Gastrocnemius medialis (tissue), 4 donors: ENCODE results near the gene SOHLH1. TPM values are rescaled to one million over a fixed set of nuclear protein-coding genes. Genes with fewer than 3 reads are reported as not detected.

ENCODE experiments used
- ATAC-seq, 2 donors: fragments of 150-250 bp; one replicate each; pipeline ENCODE4 v1.9.1; 2016
- DNase-seq, 2 donors: peaks; one replicate each; pipeline ENCODE4 v3.0.0-alpha.2; 2019
- H3K27ac ChIP-seq, 4 donors: fragments of 200-600 bp; sonication (generic); 1 replicate in 1 of 4; 2 replicates in 3 of 4; pipeline ENCODE4 v1.5.1; 2016 to 2018; ENCODE audit warnings: mild to moderate bottlenecking in 2 of 4, moderate library complexity in 1 of 4
- H3K27me3 ChIP-seq, 3 donors: fragments of 200-600 bp; sonication (generic) in 2 of 3; 1 replicate in 1 of 3; 2 replicates in 2 of 3; pipeline versions ENCODE4 v1.5.1 to v1.6.0; 2016 to 2019; ENCODE audit warnings: mild to moderate bottlenecking in 1 of 3, moderate library complexity in 1 of 3
- H3K36me3 ChIP-seq, 2 donors: fragments of 200-600 bp; sonication (generic) in 1 of 2; one replicate each; pipeline ENCODE4 v1.5.1; 2017 to 2018
- H3K4me1 ChIP-seq, 2 donors: fragments of 200-600 bp; sonication (generic) in 1 of 2; one replicate each; pipeline ENCODE4 v1.5.1; 2016 to 2017; ENCODE audit warnings: mild to moderate bottlenecking in 2 of 2
- H3K4me3 ChIP-seq, 4 donors: fragments of 200-600 bp; sonication (generic) in 3 of 4; 1 replicate in 1 of 4; 2 replicates in 3 of 4; pipeline ENCODE4 v1.5.1; 2016 to 2019; ENCODE audit warnings: mild to moderate bottlenecking in 2 of 4
- H3K9me3 ChIP-seq, 3 donors: fragments of 200-600 bp; sonication (generic) in 2 of 3; 1 replicate in 1 of 3; 2 replicates in 2 of 3; pipeline ENCODE4 v1.5.1; 2016 to 2019
- CTCF ChIP-seq, 5 experiments: fragments of 450-650 bp in 3 of 5; fragments of 200-600 bp in 2 of 5; sonication (generic) in 2 of 5; IDR thresholded peaks in 4 of 5; conservative IDR thresholded peaks in 1 of 5; 1 replicate in 4 of 5; 2 replicates in 1 of 5; pipeline ENCODE4 v1.5.1; 2016 to 2019; ENCODE audit warnings: antibody characterized with exemption in 5 of 5, mild to moderate bottlenecking in 3 of 5, moderate library complexity in 3 of 5
- POLR2A ChIP-seq, 2 donors: fragments of 450-650 bp; IDR thresholded peaks; one replicate each; pipeline ENCODE4 v1.6.1; 2017; ENCODE audit warnings: antibody characterized with exemption in 2 of 2, mild to moderate bottlenecking in 2 of 2, moderate library complexity in 2 of 2
- in situ Hi-C, 4 donors: fragments of 200-750 bp; cut with MboI; loops; one replicate each; pipeline versions ENCODE4 v1.15.0 to v1.8.0; 2017; ENCODE audit warnings: low sequenced_read_pairs in 4 of 4
- intact Hi-C: fragments of 100-400 bp; cut with DNase I; formaldehyde crosslinking; loops from one replicate; pipeline ENCODE4 v1.15.1; 2023; ENCODE audit warnings: low total_unique reads
- total RNA-seq, 4 donors: library from RNA; depleted of rRNA; stranded (reverse); fragments of >200 nt; gene quantifications; one replicate each; pipeline versions ENCODE4 v1.1.0 to v1.2.3, GENCODE V29; 2016

SOHLH1 gene
- total RNA-seq, 4 donors from 2014 or later, result not detected

- no peak for TF ChIP-seq POLR2A (IDR thresholded peaks at IDR 0.05)
- H3K4me1 ChIP-seq, result no peaks in the 10 kb centered on the region
- intact Hi-C loops, result no loop called here
- ATAC-seq, result no peak
- no peak overlapping the region for H3K4me3 ChIP-seq
- DNase-seq, result no peak
- no peaks in the 10 kb centered on the region for H3K27me3 ChIP-seq
- no peaks in the 10 kb centered on the region for H3K36me3 ChIP-seq
- in situ Hi-C loops, result no loop called here
- no peak overlapping the region for H3K27ac ChIP-seq
- H3K9me3 ChIP-seq, result no peaks in the 10 kb centered on the region
Observed at GRCh38 chr9:135729480-135729879, 30.2 kb upstream of the SOHLH1 start.

GRCh38 chr9:135728436-135729110, 29.3 kb upstream of the SOHLH1 start:
- Histone ChIP-seq H3K4me1 (no peaks in the 10 kb centered on the region), H3K27ac (no peak overlapping the region), H3K36me3 (no peaks in the 10 kb centered on the region), H3K27me3 (no peaks in the 10 kb centered on the region), H3K4me3 (no peak overlapping the region), H3K9me3 (no peaks in the 10 kb centered on the region)
- TF ChIP-seq POLR2A (IDR thresholded peaks at IDR 0.05) (no peak), CTCF (IDR thresholded peaks at IDR 0.05 in 4 of 5, conservative IDR thresholded peaks at IDR 0.05 in 1 of 5) (no peak)
- ATAC-seq (no peak), DNase-seq (no peak)
- intact Hi-C loops, result no loop called here
- in situ Hi-C loops, result no loop called here

GRCh38 chr9:135727257-135727875, 28.1 kb upstream of the SOHLH1 start:
- in situ Hi-C loops (no loop called here), intact Hi-C loops (no loop called here)
- H3K27ac ChIP-seq, result no peak overlapping the region
- H3K4me1 ChIP-seq, result no peaks in the 10 kb centered on the region
- TF ChIP-seq CTCF (IDR thresholded peaks at IDR 0.05 in 4 of 5, conservative IDR thresholded peaks at IDR 0.05 in 1 of 5) (no peak), POLR2A (IDR thresholded peaks at IDR 0.05) (no peak)
- H3K4me3 ChIP-seq, result no peak overlapping the region
- no peaks in the 10 kb centered on the region for H3K9me3 ChIP-seq
- ATAC-seq (no peak), DNase-seq (no peak)
- H3K36me3 ChIP-seq, result no peaks in the 10 kb centered on the region
- no peaks in the 10 kb centered on the region for H3K27me3 ChIP-seq

- Histone ChIP-seq H3K27ac (no peak overlapping the region), H3K36me3 (no peaks in the 10 kb centered on the region), H3K9me3 (no peaks in the 10 kb centered on the region), H3K27me3 (no peaks in the 10 kb centered on the region), H3K4me3 (no peak overlapping the region), H3K4me1 (no peaks in the 10 kb centered on the region)
- ATAC-seq, result no peak
- intact Hi-C loops, result no loop called here
- DNase-seq, result no peak
- in situ Hi-C loops, result no loop called here
- no peak for TF ChIP-seq POLR2A (IDR thresholded peaks at IDR 0.05)
- TF ChIP-seq CTCF (IDR thresholded peaks at IDR 0.05 in 4 of 5, conservative IDR thresholded peaks at IDR 0.05 in 1 of 5), result no peak
Observed at GRCh38 chr9:135726138-135726853, 27.0 kb upstream of the SOHLH1 start.

GRCh38 chr9:135724186-135724787, 25.0 kb upstream of the SOHLH1 start:
- no peak overlapping the region for H3K4me3 ChIP-seq
- no peaks in the 10 kb centered on the region for H3K4me1 ChIP-seq
- no peaks in the 10 kb centered on the region for H3K27me3 ChIP-seq
- H3K36me3 ChIP-seq, result no peaks in the 10 kb centered on the region
- in situ Hi-C loops (no loop called here), intact Hi-C loops (no loop called here)
- TF ChIP-seq CTCF (IDR thresholded peaks at IDR 0.05 in 4 of 5, conservative IDR thresholded peaks at IDR 0.05 in 1 of 5), result no peak
- TF ChIP-seq POLR2A (IDR thresholded peaks at IDR 0.05), result no peak
- no peak overlapping the region for H3K27ac ChIP-seq
- ATAC-seq (no peak), DNase-seq (no peak)
- H3K9me3 ChIP-seq, result no peaks in the 10 kb centered on the region
